Left renal pelvis (tissue), 4 donors: ENCODE measurements around the gene CAV3. TPM values are rescaled to one million over a fixed set of nuclear protein-coding genes. Genes with fewer than 3 reads are reported as not detected.

ENCODE experiments used
- DNase-seq, 4 donors: peaks; one replicate each; pipeline ENCODE4 v3.0.0-alpha.2; 2013; ENCODE audit warnings: low read depth in 4 of 4, low spot score in 3 of 4
- polyA plus RNA-seq, 4 donors: library from polyadenylated mRNA; unstranded; fragments of 120-200 nt; gene quantifications; one replicate each; pipeline ENCODE4 v1.2.1, GENCODE V29; 2013; ENCODE audit not compliant: insufficient read length in 4 of 4

The CAV3 gene
- polyA plus RNA-seq, 4 donors = 0.42 to 0.99 (median 0.56) TPM; not detected in 1

DNA sequence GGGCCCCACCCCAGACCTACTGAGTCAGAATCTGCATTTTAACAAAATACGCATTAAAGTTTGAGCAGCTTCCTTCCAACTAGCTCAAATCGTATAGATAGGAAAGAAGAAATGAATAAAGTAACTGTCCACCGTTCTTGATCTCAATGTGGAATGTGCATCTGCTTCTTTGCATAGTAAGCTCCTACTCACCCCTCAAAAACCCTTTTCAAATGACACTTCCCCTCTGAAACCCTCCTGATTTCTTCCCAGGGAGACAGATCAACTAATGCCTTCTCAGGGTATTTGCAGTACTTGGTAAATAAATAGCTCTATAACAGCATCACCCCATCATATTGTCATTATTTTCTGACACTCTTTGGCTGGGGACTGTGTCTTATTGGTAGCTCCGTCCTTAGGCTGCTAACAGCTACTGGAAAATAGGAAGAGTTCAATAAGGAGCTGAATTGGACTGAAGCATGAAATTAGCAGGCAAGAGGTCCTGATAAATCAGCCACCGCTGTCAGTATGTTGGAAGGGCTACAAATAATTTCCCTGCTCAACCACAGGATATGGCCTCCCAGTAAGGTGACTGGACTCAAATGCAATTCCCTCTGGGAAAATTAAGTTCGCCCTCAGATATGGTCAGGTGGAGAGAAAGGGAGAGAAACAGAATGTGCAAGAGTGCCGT, 25.6 kb downstream of the CAV3 start:
- no peak for DNase-seq

DNA sequence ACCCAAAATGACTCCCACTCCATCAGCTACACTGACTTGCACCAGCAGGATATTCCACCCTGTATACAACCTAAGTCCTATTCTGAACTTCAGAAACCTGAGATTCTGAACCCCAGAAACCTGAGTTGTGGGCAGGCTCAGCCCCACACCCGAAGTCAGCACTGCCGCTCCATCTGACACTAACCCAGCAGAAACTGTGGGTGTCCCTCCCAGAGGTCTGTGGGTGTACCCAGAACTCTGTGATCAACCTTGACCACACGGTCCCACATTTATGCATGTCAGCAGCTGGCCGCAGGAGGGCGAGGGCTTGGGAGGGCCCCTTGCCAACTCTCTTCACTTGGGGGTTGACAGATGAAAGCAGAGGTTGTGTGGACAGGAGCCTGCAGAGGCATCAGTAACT, 26.5 kb downstream of the CAV3 start:
- DNase-seq = no peak

DNA sequence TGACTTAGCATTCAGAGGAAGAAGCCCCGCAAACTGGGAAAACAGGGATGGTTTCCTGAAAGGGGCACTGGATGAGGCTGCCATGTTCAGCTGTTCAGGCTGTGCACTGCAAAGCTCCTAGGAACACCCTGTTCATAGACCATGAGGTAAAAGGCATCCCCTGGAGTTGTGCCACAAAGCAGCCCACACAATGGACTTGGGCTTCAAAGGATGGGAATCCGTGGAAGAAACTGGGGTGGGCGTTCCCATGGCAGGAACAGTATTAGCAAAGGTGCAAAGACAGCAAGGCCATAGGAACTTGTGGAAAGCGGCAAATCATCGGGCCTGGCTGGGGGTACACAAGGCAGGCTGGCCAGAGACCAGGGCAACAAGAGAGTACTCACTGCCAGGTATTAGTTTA, 26.9 kb downstream of the CAV3 start:
- DNase-seq = no peak

DNA sequence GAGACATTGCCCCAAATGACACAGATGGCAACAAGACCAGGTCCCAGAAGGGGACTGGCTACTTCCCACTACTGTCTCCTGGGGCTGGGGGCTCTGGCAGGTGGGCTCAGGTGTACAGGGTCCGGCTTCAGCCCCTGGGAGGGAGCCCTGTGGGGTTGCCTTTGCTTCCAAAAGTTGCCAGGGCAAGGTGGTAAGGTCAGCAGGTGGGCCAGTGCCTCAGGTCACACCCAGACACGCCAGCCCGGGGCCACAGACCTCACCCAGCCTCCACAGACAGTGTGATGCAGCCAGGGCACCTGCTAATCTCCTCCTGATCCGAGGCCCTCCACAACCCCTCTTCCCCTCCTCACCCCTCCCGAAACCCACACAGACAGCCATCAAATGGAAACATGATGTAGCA, 28.3 kb downstream of the CAV3 start:
- no peak for DNase-seq

DNA sequence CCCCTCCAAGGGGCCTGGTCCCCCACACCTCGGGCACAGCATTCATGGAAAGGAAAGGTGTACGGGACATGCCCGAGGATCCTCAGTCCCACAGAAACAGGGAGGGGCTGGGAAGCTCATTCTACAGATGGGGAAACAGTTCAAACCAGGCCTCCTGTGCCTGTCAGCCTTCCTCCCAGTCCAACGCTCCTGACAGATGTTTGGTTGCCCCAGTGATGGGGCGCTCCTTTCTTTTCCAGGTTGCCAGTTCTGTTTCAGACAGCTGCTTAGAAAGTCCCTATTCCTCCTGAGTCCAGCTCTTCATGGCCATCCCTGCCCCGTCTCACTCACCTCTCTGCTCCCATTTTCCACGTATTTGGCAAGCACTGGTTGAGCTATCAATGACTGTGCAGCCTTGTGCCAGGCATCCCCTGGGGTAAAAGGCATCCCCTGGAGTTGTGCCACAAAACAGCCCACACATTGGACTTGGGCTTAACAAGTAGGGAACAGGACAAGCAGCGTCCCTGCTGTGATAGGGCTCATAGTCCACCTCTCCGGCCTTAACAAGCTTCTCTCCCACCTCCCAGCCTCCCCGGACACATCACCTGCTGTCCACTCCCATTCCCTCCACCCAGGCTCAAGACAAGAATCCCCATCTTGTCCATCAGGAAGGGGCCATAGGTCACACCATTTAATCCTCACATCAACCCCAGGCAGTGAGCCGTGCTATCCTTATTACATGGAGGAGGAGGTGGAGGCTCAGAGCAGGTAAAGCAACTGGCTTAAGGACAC, 29.2 kb downstream of the CAV3 start:
- DNase-seq = no peak

DNA sequence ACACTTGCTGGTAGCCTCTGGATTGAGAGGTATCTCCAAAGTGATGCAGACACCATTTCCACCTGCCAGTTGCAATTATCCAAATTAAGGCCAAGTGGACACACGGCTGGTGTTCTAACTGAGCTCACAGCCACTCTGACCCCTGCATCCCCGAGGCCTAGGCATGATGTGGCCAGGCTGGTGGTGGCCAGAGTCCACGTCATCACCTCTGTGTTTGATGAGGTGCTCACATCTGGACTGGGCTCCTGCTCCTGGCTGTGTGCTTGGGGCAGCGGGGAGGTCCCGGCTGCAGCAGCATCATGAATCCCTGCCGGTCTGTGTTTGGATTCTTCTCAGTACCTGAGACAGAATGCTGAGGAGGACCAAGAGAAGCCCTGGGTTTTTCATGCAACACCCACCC, 30.9 kb downstream of the CAV3 start:
- no peak for DNase-seq

DNA sequence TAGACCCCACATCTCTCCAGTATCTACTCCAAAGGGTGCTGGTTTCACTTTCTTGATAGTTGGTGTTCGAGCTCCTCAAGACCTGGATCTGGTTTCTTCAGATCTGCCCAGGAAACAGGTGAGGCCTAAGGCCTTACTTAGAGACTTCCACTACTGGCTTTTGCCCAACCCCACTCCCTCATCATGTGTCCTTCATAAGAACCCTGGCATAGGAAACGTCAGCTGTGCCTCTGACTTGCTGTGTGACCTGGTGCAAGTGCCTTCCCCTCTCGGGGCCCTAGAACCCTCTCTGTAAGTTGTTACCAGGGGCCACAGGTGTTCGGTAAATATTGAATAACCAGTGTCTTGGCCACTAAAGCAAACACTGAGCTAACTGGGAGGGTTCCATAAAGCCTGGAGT, 31.9 kb downstream of the CAV3 start:
- no peak for DNase-seq

DNA sequence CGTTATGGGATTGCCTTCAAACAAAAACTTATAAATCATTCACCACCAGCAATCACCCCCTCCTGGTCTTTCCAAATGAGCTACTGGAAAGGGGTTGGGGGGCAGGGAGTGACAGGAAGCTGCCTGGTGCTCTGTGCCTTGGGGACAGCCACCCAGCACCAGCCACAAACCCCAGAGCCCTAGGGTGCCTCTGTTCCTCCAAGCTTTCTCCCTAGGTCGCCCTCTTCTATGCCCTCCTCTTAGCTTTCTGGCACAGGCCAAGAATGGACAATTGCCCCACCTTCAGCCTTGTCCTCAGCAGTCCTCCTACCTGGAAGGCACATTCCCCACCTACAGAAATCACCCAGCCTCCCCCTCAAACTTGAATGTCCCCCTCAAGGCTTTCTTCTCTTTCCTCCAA, 32.5 kb downstream of the CAV3 start:
- DNase-seq = no peak

DNA sequence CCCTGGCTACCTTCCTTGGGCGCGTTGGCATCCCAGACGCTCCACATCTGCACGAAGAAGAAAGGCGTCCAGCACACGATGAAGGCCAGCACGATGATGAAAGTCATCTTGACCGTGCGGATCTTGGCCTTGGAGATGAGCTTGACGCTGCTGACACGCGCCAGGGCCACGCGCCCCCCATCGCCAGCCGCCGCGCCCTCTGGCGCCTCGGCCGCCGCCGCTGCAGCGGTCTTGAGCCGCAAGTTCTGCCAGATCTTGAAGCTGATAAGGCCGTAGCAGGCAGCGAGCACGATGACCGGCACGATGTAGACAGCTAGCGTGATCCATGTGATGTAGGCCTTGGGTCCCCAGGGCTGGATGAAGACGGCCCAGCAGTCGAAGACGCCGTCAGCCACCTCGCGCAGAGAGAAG, 33.7 kb downstream of the CAV3 start:
- DNase-seq = no peak

DNA sequence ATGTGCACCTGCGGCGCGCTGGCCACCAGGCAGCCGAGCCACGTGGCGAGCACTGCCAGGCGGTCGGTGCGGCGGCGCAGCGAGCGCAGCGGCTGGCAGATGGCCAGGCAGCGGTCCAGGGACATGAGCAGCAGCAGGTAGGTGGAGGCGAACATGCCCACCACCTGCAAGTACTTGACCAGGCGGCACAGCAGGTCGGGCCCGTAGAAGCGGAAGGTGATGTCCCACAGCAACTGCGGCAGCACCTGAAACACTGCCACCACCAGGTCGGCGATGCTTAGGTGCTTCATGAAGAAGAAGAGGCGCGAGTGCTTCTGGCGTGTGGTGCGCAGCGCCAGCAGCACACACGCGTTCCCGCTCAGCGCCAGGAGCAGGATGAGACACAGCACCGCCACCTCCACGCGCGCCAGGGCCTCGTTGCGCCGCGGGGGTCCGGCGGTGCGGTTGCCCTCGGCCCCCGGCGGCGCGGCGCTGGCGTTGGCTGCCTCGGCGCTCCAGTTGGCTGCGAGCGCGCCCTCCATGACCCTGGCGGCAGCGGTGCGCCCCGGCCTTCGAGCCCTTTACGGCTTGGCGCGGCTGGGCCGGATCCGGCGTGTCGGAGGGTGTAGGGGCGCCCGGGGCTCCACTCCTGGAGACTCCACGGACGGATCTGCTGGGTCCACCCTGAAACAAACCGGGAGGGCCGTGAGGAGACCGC, 34.2 kb downstream of the CAV3 start:
- no peak for DNase-seq

DNA sequence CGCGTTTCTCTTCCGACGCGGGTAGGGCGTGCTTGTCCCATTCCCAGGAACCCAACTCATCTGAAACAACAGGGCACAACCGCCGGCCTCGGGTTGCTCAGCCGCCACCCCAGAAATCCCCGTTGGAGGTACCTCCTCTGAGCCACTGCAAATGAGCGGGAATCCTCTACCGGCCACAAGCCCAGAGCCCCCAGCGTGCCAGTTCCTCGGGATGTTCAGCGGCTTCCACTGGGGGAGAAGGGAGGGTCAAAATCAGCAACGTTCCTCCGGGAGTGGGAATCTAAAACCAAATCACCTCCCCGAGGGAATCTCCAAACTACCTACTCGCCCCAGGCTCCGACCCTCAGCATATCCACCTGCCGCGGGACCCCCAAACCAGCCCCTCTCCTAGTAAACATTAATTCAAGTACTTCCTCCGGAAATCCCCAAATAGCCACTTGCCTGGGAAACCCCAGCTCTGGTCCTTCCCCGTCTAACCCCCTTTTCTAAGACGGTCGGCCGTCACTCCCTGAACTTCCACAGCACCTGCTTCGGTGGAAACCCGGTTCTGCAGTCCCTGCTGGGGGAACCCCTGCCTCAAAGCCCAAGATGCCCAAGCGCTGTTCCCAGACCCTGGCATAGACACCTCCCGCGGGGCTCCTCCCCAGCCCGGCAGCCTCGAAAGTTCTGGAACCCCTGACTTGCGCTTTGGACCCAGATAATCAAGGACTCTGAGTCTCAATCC, 34.9 kb downstream of the CAV3 start:
- no peak for DNase-seq

DNA sequence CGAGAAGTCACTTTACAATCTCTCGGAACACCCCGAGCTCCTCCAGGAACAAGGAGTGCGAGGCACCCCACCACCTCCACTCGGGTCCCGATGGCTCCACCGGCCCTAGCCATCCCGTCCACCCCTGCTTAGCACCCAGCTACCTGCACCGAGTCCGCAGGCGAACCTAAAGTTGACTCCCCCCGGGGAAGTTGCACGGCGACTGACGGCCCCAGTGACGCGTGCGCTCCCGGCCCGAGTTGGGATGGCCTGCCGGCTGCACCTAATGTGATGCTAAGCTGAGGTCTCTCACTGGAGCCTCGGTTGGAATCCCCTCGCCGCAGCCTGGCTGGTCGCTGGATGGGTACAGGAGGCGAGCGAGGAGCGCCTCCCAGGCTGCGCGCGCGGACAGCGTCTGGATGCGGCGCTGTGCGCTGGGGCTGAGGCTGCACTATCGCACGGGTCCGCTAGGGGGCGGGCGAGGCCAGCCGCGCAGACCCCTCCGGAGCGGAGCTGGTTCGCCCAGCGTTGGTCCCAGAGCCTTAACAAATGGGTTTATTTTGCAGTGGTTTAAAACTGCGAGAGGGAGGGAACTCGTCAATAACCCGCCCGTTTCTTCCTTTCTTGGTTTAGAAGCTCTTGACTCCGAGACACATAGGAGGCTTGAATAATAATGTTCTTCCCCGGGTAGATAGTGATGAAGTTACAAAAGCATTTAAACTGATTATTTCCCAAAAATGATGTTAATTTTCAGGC, 35.7 kb downstream of the CAV3 start, which contains the start of gene OXTR:
OXTR (minus strand) TSS at position 526 of the 735 bp plus-strand sequence. CDS start 1,426 bp downstream, outside the sequence.
- DNase-seq = no peak

DNA sequence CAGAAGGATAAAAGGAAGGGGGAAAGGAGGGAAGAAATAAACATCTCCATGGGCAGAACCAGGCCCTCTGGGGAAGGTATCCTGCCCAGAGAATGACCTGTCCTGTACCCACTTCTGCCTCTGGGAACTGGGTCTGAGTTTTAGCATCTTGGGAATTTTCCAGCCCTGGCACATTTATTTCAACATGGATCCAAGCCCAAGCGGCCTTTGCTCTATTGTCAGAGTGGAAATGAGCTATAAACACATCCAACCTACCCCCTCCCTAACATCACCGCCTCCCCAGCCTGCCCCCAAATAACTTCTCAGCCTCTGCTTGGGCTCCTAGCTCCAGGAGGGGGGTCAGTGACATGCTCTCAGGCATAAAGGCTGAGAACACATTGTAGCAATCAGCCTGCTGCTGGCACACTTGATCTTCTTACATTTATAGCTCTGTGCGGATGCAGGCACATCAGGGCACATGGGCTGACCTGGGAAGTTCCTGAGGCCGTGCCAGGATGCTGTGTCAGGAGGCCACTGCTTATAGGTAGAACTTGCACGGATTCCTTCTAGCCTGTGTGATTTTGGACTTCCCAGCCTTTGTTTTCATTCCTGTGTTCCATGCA, 40.4 kb downstream of the CAV3 start:
- DNase-seq = no peak

DNA sequence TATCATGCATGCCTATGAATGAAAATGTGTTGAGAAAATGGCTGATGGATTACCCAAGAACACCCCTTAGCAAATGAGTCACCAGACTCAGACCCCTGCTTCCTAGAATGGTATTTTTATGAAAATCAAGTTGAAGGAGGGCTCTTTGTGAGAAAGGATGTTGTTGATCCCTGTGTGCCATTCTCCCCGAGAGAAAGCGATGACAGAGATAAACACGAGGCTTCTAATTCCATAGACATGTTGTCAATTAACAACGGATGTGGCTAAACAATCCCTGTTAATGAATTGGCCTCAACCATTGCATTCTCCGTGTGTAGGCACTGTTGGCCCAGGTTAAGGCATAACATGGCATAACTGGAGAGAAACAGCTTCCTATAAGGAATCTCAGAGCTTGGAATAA, 41.6 kb downstream of the CAV3 start:
- no peak for DNase-seq

DNA sequence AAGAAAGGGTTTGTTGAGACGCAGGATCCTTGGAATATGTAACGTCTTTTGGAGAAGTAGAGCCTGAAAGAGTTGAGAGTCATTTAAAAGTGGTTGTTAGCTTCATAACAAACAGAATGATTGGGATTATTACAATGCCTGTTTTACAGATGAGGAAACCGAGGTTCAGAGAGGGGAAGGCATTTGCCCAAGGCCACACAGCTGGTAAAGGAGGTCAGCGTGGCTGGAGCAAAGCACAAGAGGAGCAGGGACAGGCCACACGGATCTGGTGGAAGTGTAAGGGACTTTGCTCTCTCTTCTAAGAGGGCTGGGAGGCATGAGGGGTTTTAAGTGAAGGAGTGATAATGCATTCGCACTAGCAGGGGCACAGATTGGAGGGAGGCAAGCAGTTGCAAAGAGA, 42.0 kb downstream of the CAV3 start:
- DNase-seq = no peak

DNA sequence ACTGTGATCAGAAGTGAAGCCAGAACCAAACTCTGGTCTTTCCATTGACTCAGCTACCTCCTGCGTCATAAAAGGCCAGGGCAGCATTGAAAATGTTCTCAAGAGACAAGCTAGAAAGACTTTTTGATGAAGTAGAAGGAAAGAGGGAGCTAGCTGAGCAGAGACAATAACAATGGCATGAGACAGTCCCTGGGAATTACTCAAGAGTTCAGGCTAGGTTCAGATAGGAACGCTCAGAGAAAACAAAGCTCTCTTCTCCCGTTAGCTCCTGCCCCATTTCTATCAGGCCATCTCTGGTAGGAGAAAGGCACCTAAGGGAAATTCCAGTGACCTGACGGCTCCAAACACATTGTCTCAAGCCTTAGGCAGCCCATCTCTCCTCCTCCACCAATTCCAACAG, 42.8 kb downstream of the CAV3 start:
- no peak for DNase-seq

DNA sequence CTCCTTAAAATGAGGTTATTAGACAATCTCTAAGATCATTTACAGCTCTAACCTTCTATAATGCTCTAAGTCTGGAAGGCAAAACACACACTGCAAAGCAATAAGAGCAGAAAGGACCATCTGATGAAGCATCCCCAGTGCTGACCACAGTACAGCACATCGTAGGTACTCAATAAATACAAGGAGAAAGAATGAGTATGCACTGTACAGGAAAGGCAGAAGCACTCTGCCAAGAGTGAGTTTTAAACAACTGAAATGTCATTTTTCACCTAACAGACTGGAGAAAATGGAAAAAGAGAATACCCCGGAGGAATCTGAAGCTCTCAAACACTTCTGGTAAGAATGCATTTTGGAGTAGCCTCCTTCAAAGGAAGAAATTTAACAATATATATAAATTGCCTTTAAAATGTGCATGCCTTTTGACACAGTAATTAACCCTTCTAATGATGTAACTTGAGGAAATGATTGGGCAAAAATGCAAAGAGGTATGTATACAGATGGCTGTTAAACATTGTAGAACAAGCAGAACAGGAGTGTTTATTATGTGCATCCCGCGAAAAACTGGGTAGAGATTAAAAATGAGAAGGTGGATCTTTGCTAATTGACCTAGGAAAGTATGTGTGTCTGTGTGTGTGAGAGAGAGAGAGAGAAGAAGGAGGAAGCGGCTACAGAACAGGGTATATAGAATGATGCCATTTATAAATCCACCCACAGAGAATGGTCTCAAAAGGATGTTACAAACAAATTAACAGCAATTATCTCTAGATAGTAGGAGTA, 43.8 kb downstream of the CAV3 start:
- DNase-seq = no peak

DNA sequence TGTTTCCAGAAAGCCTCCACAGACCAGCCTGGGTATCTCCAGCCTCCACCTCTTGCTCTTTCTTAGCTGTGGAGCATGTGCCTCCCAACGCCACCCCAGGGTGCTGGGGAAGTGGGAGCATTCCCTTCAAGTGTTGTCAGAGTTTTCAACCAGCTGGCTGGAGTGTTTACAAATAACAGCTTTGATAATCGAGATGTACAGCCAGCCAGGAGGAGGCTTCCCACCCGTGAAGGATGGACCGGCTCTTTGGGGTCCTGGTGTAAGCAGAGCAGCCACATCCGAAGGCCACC, 44.3 kb downstream of the CAV3 start:
- no peak for DNase-seq

DNA sequence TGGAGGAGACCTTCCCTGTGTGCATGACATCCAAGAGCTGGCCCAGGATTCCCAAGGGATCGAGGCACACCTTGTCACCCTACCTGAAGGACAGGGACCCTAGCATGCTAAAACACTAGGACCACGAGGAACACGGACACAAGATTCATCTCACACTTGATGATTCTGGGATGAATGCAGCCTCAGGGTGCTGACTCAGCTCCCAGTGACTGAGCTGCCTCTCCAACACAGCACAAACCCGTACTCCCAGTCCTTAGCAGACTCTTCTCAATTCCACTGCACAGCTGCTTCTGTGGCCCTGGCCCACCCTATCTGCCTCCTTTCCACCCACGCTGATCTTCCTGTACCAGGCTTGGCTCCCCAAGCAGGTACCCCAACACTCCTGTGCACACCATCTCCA, 44.9 kb downstream of the CAV3 start:
- no peak for DNase-seq
